Spleen (tissue), 7 donors: ENCODE data around the gene DENND10.

Experiments used
- POLR2A ChIP-seq, 3 donors: fragments of 450-650 bp; IDR thresholded peaks; one replicate each; pipeline ENCODE4 v1.5.1; 2017; ENCODE audit warnings: antibody characterized with exemption in 3 of 3, mild to moderate bottlenecking in 1 of 3
- POLR2AphosphoS5 ChIP-seq, 3 donors: sonication (generic); formaldehyde crosslinking; IDR thresholded peaks; one replicate each; pipeline ENCODE4 v1.5.1; 2017; ENCODE audit warnings: antibody characterized with exemption in 3 of 3
- TF ChIP-seq, protein P1 (sequence below), 11 experiments: fragments of 200-600 bp in 7 of 11; fragments of 450-650 bp in 4 of 11; sonication (generic) in 4 of 11; IDR thresholded peaks in 8 of 11; conservative IDR thresholded peaks in 3 of 11; 1 replicate in 7 of 11; 2 replicates in 4 of 11; pipeline versions ENCODE4 v1.4.0 to v1.8.0; 2016 to 2021; ENCODE audit warnings: antibody characterized with exemption in 11 of 11, inconsistent platforms in 4 of 11, mild to moderate bottlenecking in 1 of 11
- donor health status: DM: no; HTN: no; CAD: no; lungs with moderate emphysema.
- donor health status: DM: no; HTN: no; CAD: no.
- donor health status: DM: no; HTN: no; CAD: no.

DNA sequence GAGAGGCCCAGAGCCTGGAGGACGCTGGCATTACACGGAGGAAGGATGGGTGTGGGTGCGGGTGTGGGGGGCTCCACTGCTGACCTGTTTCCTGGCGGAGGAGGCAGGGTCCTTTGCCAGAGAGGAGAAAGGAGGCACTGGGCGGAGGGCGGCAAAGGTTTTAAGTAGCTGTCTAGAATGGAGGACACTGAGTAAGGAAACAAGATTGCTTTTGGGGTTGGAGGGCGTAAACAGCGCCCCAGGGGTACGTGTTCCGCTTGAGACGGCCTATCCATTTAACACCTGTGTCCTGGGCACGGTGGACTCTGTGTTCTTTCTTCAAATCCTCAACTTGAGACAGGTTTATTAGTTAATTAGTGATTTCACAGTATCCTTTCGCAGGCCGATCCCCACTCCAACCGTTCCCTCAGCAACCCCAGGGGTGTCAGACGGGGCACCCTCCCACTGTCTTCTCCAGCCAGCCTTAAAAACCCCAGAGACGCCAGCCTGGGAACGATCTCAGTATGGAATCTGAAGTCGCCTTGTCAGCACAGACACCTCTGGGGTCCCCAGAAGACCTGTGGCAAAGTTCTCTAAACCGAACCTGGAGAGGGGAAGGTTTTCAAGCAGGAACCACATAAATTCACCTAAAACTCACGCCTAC is 36.8 kb downstream of the DENND10 start:
- TF ChIP-seq, protein P1, sequence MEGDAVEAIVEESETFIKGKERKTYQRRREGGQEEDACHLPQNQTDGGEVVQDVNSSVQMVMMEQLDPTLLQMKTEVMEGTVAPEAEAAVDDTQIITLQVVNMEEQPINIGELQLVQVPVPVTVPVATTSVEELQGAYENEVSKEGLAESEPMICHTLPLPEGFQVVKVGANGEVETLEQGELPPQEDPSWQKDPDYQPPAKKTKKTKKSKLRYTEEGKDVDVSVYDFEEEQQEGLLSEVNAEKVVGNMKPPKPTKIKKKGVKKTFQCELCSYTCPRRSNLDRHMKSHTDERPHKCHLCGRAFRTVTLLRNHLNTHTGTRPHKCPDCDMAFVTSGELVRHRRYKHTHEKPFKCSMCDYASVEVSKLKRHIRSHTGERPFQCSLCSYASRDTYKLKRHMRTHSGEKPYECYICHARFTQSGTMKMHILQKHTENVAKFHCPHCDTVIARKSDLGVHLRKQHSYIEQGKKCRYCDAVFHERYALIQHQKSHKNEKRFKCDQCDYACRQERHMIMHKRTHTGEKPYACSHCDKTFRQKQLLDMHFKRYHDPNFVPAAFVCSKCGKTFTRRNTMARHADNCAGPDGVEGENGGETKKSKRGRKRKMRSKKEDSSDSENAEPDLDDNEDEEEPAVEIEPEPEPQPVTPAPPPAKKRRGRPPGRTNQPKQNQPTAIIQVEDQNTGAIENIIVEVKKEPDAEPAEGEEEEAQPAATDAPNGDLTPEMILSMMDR (IDR thresholded peaks at IDR 0.05 in 8 of 11, conservative IDR thresholded peaks at IDR 0.05 in 3 of 11): no peak
- TF ChIP-seq POLR2AphosphoS5 (IDR thresholded peaks at IDR 0.05) (no peak), POLR2A (IDR thresholded peaks at IDR 0.05) (no peak)
